Keratinocyte (primary cell): ENCODE results near the gene ZBTB32. TPM values are rescaled to one million over a fixed set of nuclear protein-coding genes. Genes with fewer than 3 reads are reported as not detected.
"Not testable (repeated sequence)": the region's sequence is repeated elsewhere in the genome, so short reads cannot be mapped to it uniquely, and the experiment has no call there.

Experiments
- DNase-seq: peaks from one replicate; pipeline ENCODE4 v3.0.0-alpha.2; 2011; ENCODE audit warnings: low read depth, missing footprints, low spot score
- FAIRE-seq: peaks from 2 replicates; lab custom pipeline; 2011; peaks lifted over from hg19 to GRCh38; lab: Jason Lieb, UNC
- H2AFZ ChIP-seq: 2 replicates; pipeline ENCODE4 v1.6.0; 2012; ENCODE audit warnings: low read length, control low read depth, inconsistent platforms; ENCODE audit not compliant: control insufficient read depth
- H3K27ac ChIP-seq: 2 replicates; pipeline ENCODE4 v1.5.1; 2011; ENCODE audit warnings: low read length; ENCODE audit not compliant: control insufficient read depth, insufficient read depth
- H3K27me3 ChIP-seq: 3 replicates; pipeline ENCODE4 v1.6.0; 2011; ENCODE audit warnings: low read length; ENCODE audit not compliant: control insufficient read depth, insufficient read depth; ENCODE audit errors: extremely low read depth
- H3K36me3 ChIP-seq, 2 experiments: 2 replicates in 1 of 2; 3 replicates in 1 of 2; pipeline ENCODE4 v1.5.1; 2011; ENCODE audit warnings: low read length in 2 of 2, mild to moderate bottlenecking in 1 of 2; ENCODE audit not compliant: control insufficient read depth in 2 of 2, insufficient read depth in 2 of 2; ENCODE audit errors: extremely low read depth in 1 of 2
- H3K4me1 ChIP-seq: 3 replicates; pipeline ENCODE4 v1.5.1; 2011; ENCODE audit warnings: low read length; ENCODE audit not compliant: control insufficient read depth, insufficient read depth; ENCODE audit errors: extremely low read depth
- H3K4me2 ChIP-seq: 3 replicates; pipeline ENCODE4 v1.6.0; 2011; ENCODE audit warnings: low read depth, low read length; ENCODE audit not compliant: control insufficient read depth, insufficient read depth; ENCODE audit errors: extremely low read depth
- H3K4me3 ChIP-seq, 3 experiments: fragments of 200-600 bp in 1 of 3; sonication (generic) in 1 of 3; 2 replicates in 2 of 3; 3 replicates in 1 of 3; pipeline ENCODE4 v1.5.1; 2011 to 2016; ENCODE audit warnings: low read length in 3 of 3, mild to moderate bottlenecking in 3 of 3, control low read depth in 2 of 3, inconsistent platforms in 1 of 3, low read depth in 1 of 3, mixed read lengths in 1 of 3, mixed run types in 1 of 3, moderate library complexity in 1 of 3; ENCODE audit not compliant: control insufficient read depth in 2 of 3, insufficient read depth in 2 of 3; ENCODE audit errors: extremely low read depth in 1 of 3
- H3K79me2 ChIP-seq: 2 replicates; pipeline ENCODE4 v1.6.0; 2012; ENCODE audit warnings: low read length; ENCODE audit not compliant: control insufficient read depth, insufficient read depth
- H3K9ac ChIP-seq: 3 replicates; pipeline ENCODE4 v1.6.0; 2011; ENCODE audit warnings: low read length; ENCODE audit not compliant: control insufficient read depth, insufficient read depth; ENCODE audit errors: extremely low read depth
- H3K9me1 ChIP-seq: 3 replicates; pipeline ENCODE4 v1.6.0; 2011; ENCODE audit warnings: low read length; ENCODE audit not compliant: control insufficient read depth, insufficient read depth; ENCODE audit errors: extremely low read depth
- H3K9me3 ChIP-seq: 2 replicates; pipeline ENCODE4 v1.5.1; 2012; ENCODE audit warnings: low read depth, low read length; ENCODE audit not compliant: control insufficient read depth
- H4K20me1 ChIP-seq: 3 replicates; pipeline ENCODE4 v1.6.0; 2011; ENCODE audit warnings: low read length; ENCODE audit not compliant: control insufficient read depth, insufficient read depth; ENCODE audit errors: extremely low read depth
- CTCF ChIP-seq, 3 experiments: IDR thresholded peaks in 1 of 3; conservative IDR thresholded peaks in 1 of 3; optimal IDR thresholded peaks in 1 of 3; 2 replicates in 2 of 3; 3 replicates in 1 of 3; pipeline versions ENCODE3 to v1.5.1; 2011; ENCODE audit warnings: low read length in 3 of 3, mild to moderate bottlenecking in 3 of 3, moderate library complexity in 2 of 3, control low read depth in 1 of 3, inconsistent platforms in 1 of 3; ENCODE audit not compliant: insufficient read depth in 2 of 3; ENCODE audit errors: extremely low read depth in 1 of 3
- EZH2 ChIP-seq: IDR thresholded peaks from one replicate; pipeline ENCODE4 v1.6.1; 2012; ENCODE audit warnings: inconsistent platforms, mild to moderate bottlenecking, low read length, moderate library complexity
- dilution Hi-C: fragments of 300-500 bp; cut with MboI; formaldehyde crosslinking; loops from one replicate; pipeline ENCODE4 v1.7.0; 2020; ENCODE audit warnings: low sequenced_read_pairs; ENCODE audit not compliant: extremely low pct_ligation_motif_present
- polyA minus RNA-seq, 3 experiments: library from RNA; depleted of rRNA, polyadenylated mRNA; stranded (reverse); fragments of >200 nt; gene quantifications; 1 replicate in 1 of 3; 2 replicates in 1 of 3; 3 replicates in 1 of 3; pipeline ENCODE4 v1.2.3, GENCODE V29; 2011
- polyA plus RNA-seq, 5 experiments: library from polyadenylated mRNA; depleted of rRNA in 3 of 5; stranded (reverse) in 3 of 5; stranded (forward) in 1 of 5; unstranded in 1 of 5; fragments of >200 nt; gene quantifications; 1 replicate in 1 of 5; 2 replicates in 3 of 5; 3 replicates in 1 of 5; pipeline versions ENCODE4 v1.2.1 to v1.2.3, GENCODE V29; 2011 to 2012; ENCODE audit warnings: missing spikeins in 2 of 5, low read depth in 1 of 5, low replicate concordance in 1 of 5

Gene ZBTB32
- not detected in 3 replicates for polyA plus RNA-seq
- polyA plus RNA-seq (2011; ENCODE audit: low read depth), result not detected
- not detected in 2 replicates for polyA plus RNA-seq (2011; cell fraction: cytosol; rRNA removed)
- polyA plus RNA-seq (2011; cell fraction: nucleus; rRNA removed), result not detected in 2 replicates
- 0.10 and 0.16 TPM in 2 replicates for polyA plus RNA-seq (2012; ENCODE audit: low replicate concordance)
- not detected in 3 replicates for polyA minus RNA-seq
- not detected for polyA minus RNA-seq (2011; cell fraction: cytosol; rRNA and poly(A)+ RNA removed)
- polyA minus RNA-seq (2011; cell fraction: nucleus; rRNA and poly(A)+ RNA removed), result not detected in 2 replicates

DNA sequence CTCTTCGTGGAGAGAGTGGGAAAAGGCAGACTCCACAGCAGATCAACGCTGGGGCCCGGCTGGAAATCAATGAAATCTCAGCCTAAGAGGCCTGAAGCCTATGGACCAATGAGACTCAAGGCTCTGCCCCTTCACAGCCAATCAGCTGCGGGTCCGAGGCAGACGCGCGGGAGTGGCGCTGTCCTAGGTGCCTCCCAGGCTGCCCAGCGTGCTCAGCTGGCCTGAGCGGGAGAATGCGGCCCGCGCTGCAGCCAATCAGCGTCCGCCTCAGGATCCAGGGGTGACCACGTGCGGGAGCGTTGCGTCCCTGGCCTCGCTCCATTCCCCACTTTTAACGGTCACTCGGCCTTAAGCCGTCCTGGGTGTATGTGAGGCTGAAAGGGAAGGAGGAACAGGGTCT lies at the start of gene ZBTB32:
ZBTB32 (plus strand) TSS at position 341 of the 400 bp plus-strand sequence. CDS start 10,069 bp downstream, outside the sequence.
- H3K9ac ChIP-seq, result no peak within 1 kb of the TSS
- H3K9me1 ChIP-seq, result no peaks in the 10 kb centered on the region
- H2AFZ ChIP-seq, result no peak within 1 kb of the TSS
- no peaks in the 10 kb centered on the region for H4K20me1 ChIP-seq
- no peak for TF ChIP-seq CTCF (optimal IDR thresholded peaks at IDR 0.05 in 1 of 3, IDR thresholded peaks at IDR 0.05 in 1 of 3, conservative IDR thresholded peaks at IDR 0.05 in 1 of 3; ENCODE audit: extremely low read depth in 1 of 3, insufficient read depth in 2 of 3, low read length in 3 of 3)
- no peak for TF ChIP-seq EZH2
- H3K4me3 ChIP-seq, result no peak within 1 kb of the TSS
- H3K27me3 ChIP-seq, result no peaks in the 10 kb centered on the region
- H3K79me2 ChIP-seq, result no peaks in the 10 kb centered on the region
- H3K36me3 ChIP-seq, result no peaks in the 10 kb centered on the region
- H3K9me3 ChIP-seq, result no peaks in the 10 kb centered on the region
- DNase-seq, result no peak
- no peak within 1 kb of the TSS for H3K4me2 ChIP-seq
- H3K27ac ChIP-seq, result no peak within 1 kb of the TSS
- no peaks in the 10 kb centered on the region for H3K4me1 ChIP-seq
- dilution Hi-C loops, result no loop called here
- FAIRE-seq, result no peak

GRCh38 chr19:35654828-35655227 lies 49.5 kb upstream of the ZBTB32 start:
- H2AFZ ChIP-seq, FAIRE-seq: not testable (repeated sequence)

DNA sequence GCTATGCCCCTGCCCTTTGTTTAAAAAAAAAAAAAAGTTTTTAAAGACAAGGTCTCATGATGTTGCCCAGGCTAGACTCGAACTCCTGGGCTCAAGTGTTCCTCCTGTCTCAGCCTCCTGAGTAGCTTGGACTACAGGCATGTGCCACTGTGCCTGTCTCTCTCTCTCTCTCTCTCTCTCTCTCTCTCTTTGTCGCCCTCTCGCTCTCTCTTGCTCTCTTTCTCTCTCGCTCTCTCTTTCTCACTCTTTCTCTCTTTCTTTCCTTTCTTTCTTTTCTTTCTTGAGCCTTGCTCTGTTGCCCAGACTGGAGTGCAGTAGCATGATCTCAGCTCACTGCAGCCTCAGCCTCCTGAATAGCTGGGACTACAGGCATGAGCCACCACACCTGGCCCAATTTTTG lies 48.8 kb upstream of the ZBTB32 start:
- H3K27me3 ChIP-seq, result no peaks in the 10 kb centered on the region
- H3K9ac ChIP-seq, result no peak overlapping the region
- no peak overlapping the region for H2AFZ ChIP-seq
- H3K4me3 ChIP-seq, result no peak overlapping the region
- dilution Hi-C loops, result no loop called here
- no peaks in the 10 kb centered on the region for H3K9me1 ChIP-seq
- FAIRE-seq (no peak), DNase-seq (no peak)
- peaks cover 24 to 27% of the 10 kb centered on the region in 2 experiments for H3K36me3 ChIP-seq
- TF ChIP-seq CTCF (optimal IDR thresholded peaks at IDR 0.05 in 1 of 3, IDR thresholded peaks at IDR 0.05 in 1 of 3, conservative IDR thresholded peaks at IDR 0.05 in 1 of 3; ENCODE audit: extremely low read depth in 1 of 3, insufficient read depth in 2 of 3, low read length in 3 of 3), result no peak
- no peak for TF ChIP-seq EZH2
- peaks cover 10% of the 10 kb centered on the region for H3K79me2 ChIP-seq
- no peak overlapping the region for H3K27ac ChIP-seq
- no peaks in the 10 kb centered on the region for H3K4me1 ChIP-seq
- no peak overlapping the region for H3K4me2 ChIP-seq
- no peaks in the 10 kb centered on the region for H3K9me3 ChIP-seq
- H4K20me1 ChIP-seq, result no peaks in the 10 kb centered on the region

More at GRCh38 chr19:35654828-35655227, 49.5 kb upstream of the ZBTB32 start:
- H3K27ac ChIP-seq, H3K4me2 ChIP-seq, H3K9me1 ChIP-seq, H3K4me3 ChIP-seq, dilution Hi-C loops, H3K27me3 ChIP-seq, DNase-seq, H4K20me1 ChIP-seq, H3K9ac ChIP-seq, H3K4me1 ChIP-seq, H3K9me3 ChIP-seq: not testable (repeated sequence)
- Histone ChIP-seq H3K79me2 (peaks cover 16% of the 10 kb centered on the region), H3K36me3 (peaks cover 24 to 26% of the 10 kb centered on the region in 2 experiments)
